ENCODE results near the gene HADHB. TPM values are rescaled to one million over a fixed set of nuclear protein-coding genes. Genes with fewer than 3 reads are reported as not detected.
"Not testable (repeated sequence)": the region's sequence is repeated elsewhere in the genome, so short reads cannot be mapped to it uniquely, and the experiment has no call there.

Gene HADHB
- total RNA-seq, 1 experiment from 2014 or later: 71.4 TPM

DNA sequence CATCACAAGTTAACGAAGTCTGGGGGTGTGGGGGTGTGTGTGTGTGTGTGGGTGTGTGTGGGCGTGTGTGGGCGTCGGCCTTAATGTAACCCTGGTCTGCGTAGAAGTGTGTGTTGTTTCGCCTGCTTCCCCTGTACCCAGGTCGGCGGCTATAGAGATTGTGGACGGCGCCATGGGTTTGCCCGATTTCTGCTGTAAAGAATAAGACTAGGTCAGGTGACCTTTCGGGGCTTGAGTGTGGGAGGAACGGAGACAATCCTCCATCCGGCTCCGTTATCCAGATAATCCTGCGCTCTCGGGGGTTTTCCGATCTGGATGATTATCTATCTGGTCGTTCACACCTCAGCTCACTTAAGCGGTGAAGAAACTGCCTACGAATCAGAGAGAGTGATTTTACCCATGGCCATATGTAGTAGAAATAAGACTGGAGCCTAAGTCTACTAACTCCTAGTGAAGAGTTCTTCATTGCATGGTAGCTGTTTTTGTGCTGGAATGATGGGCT lies 543 bp downstream of the HADHB start:
- no peak for DNase-seq (ENCODE audit: low spot score)

DNA sequence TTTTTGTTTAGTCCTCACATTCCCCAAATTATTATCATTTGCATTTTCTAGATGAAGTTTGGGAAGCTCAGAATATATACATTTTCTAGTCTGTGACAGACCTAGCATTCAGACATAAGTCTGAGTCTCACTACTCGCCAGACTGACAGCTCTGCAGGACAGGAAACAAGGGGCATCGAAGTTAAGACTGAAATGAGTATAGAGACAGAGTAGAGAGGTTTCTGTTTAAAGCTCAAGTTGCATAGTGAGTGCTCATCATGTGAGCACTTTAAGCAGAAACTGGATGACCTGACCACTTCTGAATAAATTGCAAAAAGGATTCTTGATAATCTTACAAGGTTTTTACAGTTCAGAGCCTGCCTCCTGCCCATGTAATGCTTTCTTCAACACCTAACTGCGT lies 1.1 kb downstream of the HADHB start:
- DNase-seq (ENCODE audit: low spot score): no peak

DNA sequence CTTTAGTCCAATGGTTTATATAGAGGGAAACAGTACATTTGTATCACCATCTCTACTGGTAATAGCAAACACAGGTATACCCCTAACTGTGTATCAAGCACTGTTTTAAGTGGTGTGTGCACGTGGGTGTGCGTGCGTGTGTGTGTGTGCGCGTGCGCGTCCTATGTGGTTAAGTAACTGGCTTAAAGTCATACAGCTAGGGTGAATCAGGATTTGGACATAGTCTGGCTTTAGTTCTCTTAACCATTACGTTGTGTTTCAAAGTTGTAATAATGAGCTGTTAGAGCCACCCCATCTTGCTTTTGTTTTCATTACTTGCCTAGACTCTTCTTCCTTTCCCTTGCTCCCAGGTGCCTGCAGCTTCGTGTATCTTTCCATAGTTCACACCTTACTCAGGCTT lies 2.1 kb downstream of the HADHB start:
- no peak for DNase-seq (ENCODE audit: low spot score)

DNA sequence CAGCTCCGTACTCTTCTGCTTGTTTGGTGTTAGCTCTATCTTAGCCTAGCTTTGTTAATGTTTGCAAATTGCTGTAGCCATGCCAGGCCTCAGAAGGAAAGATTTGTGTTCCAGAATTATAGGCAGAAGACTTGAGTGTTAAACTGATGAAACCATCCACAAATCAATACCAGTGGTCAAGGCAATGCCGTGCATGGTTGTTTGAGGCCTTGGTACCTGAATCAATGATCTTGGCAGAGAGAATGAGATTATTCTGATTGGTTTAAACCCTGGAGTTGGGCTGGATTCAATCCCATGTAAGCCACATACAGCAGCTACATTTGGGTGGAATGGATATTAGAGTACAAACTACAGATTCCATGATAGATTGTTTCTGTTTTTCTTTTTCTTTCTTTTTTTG lies 4.9 kb downstream of the HADHB start:
- no peak for DNase-seq (ENCODE audit: low spot score)

DNA sequence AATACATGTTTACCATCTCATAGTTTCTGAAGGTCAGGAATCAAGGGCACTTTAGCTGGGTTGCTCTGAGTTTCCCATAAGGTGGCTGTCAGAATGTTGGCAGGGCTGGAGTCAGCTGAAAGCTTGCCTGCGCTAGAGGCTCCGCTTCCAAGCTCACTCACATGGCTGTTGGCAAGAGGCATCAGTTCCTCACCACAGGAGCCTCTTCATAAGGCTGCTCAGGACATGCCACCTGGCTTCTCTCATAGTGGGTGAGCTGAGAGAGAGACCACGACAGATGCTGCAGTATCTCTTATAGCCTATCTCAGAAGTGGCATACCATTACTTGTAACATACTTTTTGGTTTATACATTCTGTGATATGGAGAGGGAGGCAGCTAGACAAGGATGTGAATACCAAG lies 7.2 kb downstream of the HADHB start:
- no peak for DNase-seq (ENCODE audit: low spot score)

DNA sequence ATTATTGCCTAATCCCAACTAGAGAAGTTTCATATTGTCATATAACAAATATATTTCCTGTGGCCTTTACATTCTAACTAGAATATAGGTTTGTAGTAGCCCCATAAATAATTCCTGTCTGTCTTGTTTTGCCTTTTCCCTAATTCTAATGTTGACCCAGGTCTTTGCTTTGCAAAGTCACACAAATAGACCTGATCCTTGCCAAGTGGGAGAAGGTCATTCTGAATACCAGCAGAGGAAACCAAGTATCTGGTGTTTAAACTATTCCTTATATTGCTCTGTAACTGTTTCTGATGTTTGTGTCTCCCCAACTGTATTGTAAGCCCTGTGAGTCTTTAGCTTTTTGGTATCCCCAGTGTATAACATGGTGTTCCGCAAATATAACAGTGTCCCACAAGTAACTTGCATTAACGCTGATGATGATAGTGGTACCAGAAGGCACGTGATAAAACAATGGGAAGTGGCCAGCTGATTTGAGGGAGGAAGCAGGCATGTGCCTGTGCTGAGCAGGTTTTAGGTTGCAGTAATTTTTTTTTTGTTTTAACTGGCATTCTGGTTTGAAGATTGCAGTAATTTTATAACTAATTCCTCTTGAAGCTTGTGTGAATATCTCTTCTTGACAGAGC lies 11.1 kb downstream of the HADHB start:
- no peak for DNase-seq (ENCODE audit: low spot score)

DNA sequence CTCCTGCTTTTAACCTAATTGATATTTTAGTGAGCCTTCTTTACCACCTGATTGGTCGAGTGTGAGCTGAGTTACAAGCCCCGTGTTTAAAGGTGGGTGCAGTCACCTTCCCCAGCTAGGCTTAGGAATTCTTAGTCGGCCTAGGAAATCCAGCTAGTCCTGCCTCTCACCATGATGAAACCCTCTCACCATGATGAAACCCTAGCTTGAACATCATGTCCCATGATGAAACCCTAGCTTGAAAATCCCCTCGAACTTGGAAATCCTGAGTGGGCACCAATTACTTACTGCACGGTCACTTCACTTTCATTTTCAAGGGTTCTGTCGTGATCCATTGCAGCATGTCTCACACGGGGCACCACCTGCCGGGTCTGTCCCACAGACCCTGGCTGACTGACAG lies 14.1 kb downstream of the HADHB start:
- not testable (repeated sequence) for DNase-seq (ENCODE audit: low spot score)

DNA sequence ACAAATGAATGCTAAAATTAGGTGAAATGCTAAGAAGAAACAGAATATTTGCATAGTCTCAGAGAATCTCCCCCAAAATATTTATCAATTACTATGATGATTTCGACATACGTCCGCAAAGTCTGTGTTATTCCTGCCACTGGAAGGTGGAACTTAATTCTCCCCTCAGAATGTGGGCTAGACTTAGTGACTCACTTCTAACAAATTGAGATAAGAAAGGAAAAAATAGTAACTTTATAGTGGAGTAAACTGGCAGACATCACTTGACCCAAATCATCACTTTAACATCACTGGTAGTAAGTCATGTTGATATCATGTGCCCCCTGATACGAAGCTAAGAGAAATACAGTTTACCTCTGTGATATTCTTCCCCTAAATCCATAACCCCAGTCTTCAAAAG lies 23.5 kb downstream of the HADHB start:
- DNase-seq (ENCODE audit: low spot score): no peak

DNA sequence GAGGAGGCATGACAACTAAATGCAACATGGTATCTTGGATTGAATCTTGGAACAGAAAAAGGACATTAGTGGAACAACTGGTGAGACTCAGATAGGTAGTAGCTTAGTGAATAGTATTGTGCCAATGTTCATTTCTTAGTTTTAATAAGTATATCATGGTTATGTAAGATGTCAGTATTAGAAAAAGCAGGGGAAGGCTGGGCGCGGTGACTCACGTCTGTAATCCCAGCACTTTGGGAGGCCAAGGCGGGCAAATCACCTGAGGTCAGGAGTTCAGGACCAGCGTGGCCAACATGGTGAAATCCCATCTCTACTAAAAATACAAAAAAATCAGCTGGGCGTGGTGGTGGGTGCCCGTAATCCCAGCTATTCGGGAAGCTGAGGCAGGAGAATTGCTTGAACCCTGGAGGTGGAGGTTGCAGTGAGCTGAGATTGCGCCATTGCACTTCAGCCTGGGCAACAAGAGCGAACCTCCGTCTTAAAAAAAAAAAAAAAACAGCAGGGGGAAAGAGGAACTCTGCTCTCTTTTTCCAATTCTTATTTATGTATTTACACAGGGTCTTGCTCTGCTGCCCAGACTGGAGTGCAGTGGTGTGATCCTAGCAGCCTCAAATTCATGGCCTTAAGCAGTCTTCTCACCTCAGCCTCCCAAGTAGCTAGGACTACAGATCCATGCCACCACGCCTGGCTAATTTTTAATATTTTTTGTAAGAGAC lies 24.1 kb downstream of the HADHB start:
- not testable (repeated sequence) for DNase-seq (ENCODE audit: low spot score)

DNA sequence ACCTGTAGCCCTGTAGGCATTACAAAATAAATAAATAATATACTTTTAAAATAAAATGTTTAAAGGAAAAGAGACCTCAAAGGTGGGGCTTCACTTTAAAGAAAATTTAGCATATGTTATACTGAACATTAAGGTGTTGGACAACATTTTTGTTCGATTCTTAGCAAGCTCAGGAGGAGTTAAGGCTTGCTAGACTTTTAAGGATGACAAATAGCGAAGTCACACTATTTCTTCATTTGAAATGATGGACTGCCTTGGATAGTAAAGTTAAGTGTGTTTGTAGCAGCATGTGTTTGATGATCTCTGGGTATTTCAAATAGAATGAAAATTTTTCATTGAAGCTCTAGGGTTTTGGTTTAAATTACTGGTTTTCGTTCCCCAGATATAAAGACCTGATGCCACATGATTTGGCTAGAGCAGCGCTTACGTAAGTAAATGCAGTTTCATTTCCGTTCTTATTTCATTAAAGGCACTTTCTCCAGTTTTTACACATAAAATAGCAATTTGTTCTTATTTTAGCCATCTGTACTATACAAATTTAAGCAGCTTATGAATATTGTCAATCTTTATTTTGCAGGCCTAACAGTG lies 24.9 kb downstream of the HADHB start:
- no peak for DNase-seq (ENCODE audit: low spot score)

DNA sequence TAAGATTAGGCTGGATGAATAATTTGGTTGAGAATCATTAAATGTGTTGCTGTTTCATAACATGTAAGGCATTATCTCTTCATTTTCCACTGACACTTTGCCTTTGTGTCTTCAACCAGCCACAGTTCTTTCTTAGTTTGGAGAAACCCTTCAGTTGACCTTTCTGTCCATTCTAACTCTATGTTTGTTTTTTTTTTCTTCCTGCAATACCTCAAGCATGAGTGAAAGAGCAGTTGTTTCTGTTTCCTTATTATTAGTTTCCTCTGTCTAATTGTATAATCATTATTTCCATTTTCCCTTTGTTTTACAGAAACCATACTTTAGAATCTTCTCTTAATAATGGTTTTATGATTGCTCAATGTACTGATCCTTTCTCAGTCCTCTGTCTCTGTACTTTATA lies 25.6 kb downstream of the HADHB start:
- no peak for DNase-seq (ENCODE audit: low spot score)

DNA sequence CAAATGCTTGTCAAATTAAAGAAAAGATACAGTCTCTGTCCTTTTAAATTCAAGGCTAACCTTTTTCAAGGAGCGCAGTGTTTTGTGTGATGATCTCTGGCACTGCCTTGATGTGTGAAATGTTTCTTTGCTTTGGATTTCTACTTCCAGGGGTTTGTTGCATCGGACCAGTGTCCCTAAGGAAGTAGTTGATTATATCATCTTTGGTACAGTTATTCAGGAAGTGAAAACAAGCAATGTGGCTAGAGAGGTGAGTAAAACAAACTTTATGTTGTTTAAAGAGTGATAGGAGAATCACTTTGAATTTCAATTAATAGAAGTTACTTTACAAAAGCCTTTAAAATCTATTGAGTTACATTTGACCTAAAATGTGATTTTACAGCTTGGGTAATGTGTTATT lies 28.8 kb downstream of the HADHB start:
- no peak for DNase-seq (ENCODE audit: low spot score)

DNA sequence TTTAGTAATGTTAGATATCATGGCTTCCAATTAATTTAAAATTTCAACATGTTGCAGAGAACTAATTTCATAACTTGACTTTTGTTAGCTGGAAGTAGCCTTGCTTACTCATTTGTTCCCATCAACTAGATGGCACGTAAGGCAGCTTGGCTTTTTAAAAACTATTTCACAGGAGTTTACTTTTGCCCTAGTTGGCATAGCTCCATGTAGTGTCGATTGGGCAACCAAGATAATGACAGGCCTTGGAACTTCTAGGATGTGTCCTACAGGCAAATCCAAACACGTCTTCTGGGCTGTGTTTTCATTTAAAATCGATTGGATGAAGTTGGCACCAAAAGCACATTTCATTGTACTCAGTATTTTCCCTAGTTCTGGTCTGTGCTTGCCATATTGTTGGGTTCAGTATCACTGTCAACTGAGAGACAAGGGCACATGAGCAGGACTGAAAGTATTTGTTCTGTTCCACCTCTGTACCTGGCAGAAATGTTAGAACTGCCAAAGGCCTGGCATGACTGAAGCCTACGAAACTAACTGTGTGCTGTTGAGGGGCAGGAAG lies 29.4 kb downstream of the HADHB start:
- peak; percentile 63 for DNase-seq (ENCODE audit: low spot score)

DNA sequence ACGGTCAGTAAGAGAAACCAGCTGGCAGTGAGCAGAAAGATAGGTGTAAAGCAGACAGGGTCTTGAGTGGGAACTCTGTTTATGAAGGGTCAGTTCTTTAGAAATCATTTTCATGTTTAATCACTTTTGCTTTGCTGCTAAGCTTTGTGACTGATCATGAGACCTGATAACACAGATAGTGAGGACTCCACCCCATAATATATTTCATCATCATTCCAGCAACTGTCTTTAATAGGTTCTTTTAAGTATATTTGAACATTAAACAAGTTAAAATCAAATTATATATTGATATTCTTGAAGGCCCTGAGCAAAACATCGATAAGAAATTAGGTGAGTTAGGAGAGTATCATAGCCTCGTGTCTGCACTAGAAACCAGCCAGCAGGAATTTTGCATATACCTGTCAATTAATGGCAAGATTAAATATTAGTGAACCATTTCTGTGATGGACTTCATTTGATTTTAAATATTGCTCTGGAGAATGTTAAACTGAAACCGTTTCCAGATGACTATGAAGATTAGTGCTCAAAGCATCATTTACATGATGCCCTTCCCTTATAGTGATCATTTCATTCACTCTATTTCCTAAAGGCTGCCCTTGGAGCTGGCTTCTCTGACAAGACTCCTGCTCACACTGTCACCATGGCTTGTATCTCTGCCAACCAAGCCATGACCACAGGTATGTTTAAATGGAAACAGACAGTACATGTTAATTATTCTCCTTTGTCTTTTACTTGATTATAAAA lies 31.9 kb downstream of the HADHB start:
- no peak for DNase-seq (ENCODE audit: low spot score)

DNA sequence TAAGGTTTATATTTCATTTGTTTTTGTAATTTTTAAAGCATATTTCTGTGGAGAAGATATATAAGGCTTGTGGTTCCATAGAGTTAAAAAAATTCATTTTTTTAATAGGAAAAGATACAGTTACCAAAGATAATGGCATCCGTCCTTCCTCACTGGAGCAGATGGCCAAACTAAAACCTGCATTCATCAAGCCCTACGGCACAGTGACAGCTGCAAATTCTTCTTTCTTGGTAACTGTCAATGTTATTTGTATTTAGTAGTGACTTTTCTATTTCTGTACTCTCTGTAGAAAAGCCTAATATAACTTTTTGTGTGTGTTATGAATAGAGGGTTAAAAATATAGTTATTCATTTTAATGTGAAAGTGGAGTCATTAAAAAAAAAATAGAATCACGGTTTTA lies 35.1 kb downstream of the HADHB start:
- DNase-seq (ENCODE audit: low spot score): no peak

DNA sequence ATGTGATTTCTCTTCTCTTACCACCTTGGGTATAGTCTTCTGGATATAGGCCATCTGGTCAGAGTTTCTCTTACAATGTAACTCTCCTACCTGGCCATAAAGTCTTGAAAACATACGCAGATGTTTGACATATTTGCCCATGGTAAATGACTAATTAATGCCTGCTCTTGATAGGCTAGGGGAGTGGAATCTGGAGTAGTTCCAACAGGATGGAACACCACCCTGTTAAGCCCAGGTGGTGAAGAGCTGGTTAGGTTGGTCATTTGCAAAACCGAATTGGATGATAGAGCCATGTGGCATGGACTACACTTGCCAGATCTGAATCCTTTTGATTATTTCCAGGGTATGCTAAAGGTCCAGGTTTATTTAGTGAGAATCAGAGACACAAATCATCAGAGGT lies 36.5 kb downstream of the HADHB start:
- no peak for DNase-seq (ENCODE audit: low spot score)

DNA sequence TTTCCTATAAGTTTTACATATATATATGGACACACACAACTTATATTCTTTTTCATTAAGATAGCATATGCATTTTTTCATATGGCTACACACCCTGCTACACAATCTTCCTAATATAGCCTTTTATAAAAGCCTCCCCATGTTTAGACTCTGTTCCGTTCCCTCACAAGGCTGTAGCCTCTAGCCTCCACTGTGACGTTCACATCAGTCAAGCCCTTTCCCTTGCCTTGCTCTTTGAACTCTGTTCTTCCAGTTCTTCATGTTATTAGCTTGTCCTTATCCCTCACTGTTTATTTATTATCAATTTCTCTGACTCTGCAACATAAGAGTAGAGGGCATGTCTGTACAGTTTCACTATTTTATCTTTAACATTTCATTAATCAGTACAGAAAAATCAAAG lies 38.9 kb downstream of the HADHB start:
- no peak for DNase-seq (ENCODE audit: low spot score)

DNA sequence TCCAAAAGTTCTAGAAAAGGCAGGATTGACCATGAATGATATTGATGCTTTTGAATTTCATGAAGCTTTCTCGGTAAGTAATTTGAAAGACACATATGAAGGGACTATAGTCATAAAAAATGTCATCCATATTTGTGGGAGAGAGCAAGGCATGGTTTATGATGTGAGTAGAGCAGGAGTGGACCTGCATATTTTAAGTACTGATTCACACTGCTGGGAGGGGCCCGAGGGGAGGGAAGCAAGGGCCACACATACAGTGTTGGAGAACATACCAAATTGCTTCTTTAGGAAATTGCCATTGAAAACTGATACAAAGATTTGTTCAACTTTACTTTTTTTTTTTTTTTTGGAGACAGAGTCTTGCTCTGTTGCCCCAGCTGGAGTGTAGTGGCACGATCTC lies 39.4 kb downstream of the HADHB start:
- DNase-seq (ENCODE audit: low spot score): no peak

DNA sequence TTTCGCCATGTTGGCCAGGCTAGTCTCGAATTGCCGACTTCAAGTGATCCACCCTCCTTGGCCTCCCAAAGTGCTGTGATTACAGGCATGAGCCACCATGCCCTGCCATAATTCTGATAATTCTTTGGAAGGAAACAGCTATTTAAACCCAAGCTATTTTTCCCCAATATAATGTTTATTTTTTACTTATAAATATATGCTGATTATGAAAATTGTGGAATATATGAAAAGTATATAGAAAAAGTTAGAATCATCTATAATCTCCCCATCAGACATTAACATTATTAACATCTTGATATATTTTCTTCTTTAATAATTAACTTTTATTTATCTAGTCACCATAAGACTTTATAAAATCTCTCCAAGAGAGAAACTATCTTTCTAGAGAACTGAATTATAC lies 41.2 kb downstream of the HADHB start:
- DNase-seq (ENCODE audit: low spot score): no peak

DNA sequence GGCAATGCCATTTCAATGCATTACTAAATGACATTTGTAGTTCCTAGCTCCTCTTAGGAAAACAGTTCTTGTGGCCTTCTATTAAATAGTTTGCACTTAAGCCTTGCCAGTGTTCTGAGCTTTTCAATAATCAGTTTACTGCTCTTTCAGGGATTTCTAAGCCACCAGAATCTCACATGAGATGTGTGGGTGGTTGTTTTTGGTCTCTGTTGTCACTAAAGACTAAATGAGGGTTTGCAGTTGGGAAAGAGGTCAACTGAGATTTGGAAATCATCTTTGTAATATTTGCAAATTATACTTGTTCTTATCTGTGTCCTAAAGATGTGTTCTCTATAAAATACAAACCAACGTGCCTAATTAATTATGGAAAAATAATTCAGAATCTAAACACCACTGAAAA lies 45.3 kb downstream of the HADHB start:
- no peak for DNase-seq (ENCODE audit: low spot score)

DNA sequence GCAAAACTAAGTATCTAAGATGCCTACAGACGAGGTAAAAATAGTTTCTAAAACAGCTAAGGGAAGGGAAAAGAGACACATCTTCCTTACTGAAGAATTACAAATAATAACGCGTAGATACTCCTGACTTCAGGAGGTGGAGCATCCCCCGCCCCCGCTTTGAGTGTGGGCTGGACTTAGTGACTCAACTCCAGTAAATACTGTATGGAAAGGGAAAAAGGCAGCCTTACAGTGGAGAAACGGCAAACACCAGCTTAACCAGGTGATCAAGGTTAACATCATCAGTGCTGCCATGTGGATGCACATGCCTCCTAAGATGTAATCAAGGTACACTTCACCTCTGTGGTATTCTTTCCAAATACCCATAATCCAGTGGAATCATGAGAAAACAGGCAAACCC lies 47.9 kb downstream of the HADHB start:
- DNase-seq (ENCODE audit: low spot score): no peak

DNA sequence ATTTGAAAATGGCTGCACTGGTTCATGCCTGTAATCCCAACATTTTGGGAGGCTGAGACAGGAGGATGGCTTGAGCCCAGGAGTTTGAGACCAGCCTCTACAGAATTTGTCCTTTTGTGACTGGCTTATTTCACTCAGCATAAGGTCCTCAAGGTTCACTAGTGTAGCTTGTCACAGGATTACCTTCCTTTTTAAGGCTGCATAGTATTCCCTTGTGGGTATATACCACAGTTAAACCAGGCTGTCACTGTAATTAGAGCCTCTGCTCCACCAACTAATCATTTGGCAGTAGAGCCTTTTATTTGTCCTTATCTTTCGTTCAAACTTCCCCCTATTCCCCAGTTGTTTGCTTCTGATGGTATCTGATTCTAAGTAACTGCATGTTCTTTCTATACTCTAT lies 50.8 kb downstream of the HADHB start:
- no peak for DNase-seq (ENCODE audit: low spot score)

All from H4 (cell line).